Endothelial cell of umbilical vein (primary cell): Measurements from ENCODE around the gene GXYLT2. TPM values are rescaled to one million over a fixed set of nuclear protein-coding genes. Genes with fewer than 3 reads are reported as not detected.

Experiments used
- BruUV-seq: library from RNA; stranded (reverse); fragments of 400-500 nt; replicated peaks from 2 replicates; lab custom pipeline; 2021; lab: Mats Ljungman, UMichigan
- CTCF ChIA-PET: fragments of 300-600, 350-600 bp; sonication (Branson Sonifier 250); formaldehyde crosslinking; loops from one replicate; lab custom pipeline; 2021; ENCODE audit warnings: antibody characterized with exemption, inconsistent platforms; lab: Charles Lee
- POLR2A ChIA-PET: fragments of 300-600, 350-600 bp; sonication (Branson Sonifier 250); formaldehyde crosslinking; loops from one replicate; lab custom pipeline; 2021; ENCODE audit warnings: antibody characterized with exemption, inconsistent platforms; lab: Charles Lee
- DNase-seq: peaks from one replicate; pipeline ENCODE4 v3.0.0-alpha.2; 2011; ENCODE audit warnings: low read depth, low spot score
- FAIRE-seq: peaks from 2 replicates; lab custom pipeline; 2011; peaks lifted over from hg19 to GRCh38; lab: Jason Lieb, UNC
- H2AFZ ChIP-seq: 2 replicates; pipeline ENCODE4 v1.6.0; 2012; ENCODE audit warnings: low read depth, low read length, control low read depth, inconsistent platforms
- H3K27ac ChIP-seq: 2 replicates; pipeline ENCODE4 v1.5.1; 2011; ENCODE audit warnings: low read depth, mild to moderate bottlenecking, control low read depth, low read length, moderate library complexity; ENCODE audit not compliant: insufficient read depth
- H3K27me3 ChIP-seq, 2 experiments: 2 replicates each; pipeline versions ENCODE4 v1.6.0 to v1.6.1; 2011; ENCODE audit warnings: low read length in 2 of 2, mixed read lengths in 1 of 2; ENCODE audit not compliant: control insufficient read depth in 2 of 2, insufficient read depth in 2 of 2
- H3K36me3 ChIP-seq, 2 experiments: 2 replicates in 1 of 2; 3 replicates in 1 of 2; pipeline ENCODE4 v1.5.1; 2011; ENCODE audit warnings: low read length in 2 of 2, mild to moderate bottlenecking in 1 of 2, moderate library complexity in 1 of 2; ENCODE audit not compliant: control insufficient read depth in 2 of 2, insufficient read depth in 2 of 2; ENCODE audit errors: extremely low read depth in 1 of 2
- H3K4me1 ChIP-seq: 3 replicates; pipeline ENCODE4 v1.5.1; 2011; ENCODE audit warnings: mild to moderate bottlenecking, low read length; ENCODE audit not compliant: control insufficient read depth, insufficient read depth; ENCODE audit errors: extremely low read depth
- H3K4me2 ChIP-seq: 2 replicates; pipeline ENCODE4 v1.6.1; 2011; ENCODE audit warnings: low read length, control low read depth, mixed read lengths; ENCODE audit not compliant: insufficient read depth
- H3K4me3 ChIP-seq, 3 experiments: fragments of 200-600 bp in 1 of 3; sonication (generic), shearing (Covaris generic) in 1 of 3; replicated peaks in 1 of 3; 2 replicates each; pipeline ENCODE4 v1.5.1; 2011 to 2016; ENCODE audit warnings: control low read depth in 3 of 3, low read length in 3 of 3, mild to moderate bottlenecking in 2 of 3, inconsistent platforms in 1 of 3, low read depth in 1 of 3, moderate library complexity in 1 of 3; ENCODE audit not compliant: insufficient read depth in 1 of 3
- H3K79me2 ChIP-seq: 2 replicates; pipeline ENCODE4 v1.6.0; 2012; ENCODE audit warnings: low read length, inconsistent platforms; ENCODE audit not compliant: control insufficient read depth, insufficient read depth
- H3K9ac ChIP-seq: replicated peaks from 2 replicates; pipeline ENCODE3; 2011; ENCODE audit warnings: low read length, control low read depth; ENCODE audit not compliant: insufficient read depth; ENCODE audit errors: extremely low read depth
- H3K9me1 ChIP-seq: replicated peaks from 3 replicates; pipeline ENCODE4 v1.6.0; 2011; ENCODE audit warnings: mild to moderate bottlenecking, low read length; ENCODE audit not compliant: control insufficient read depth, insufficient read depth; ENCODE audit errors: extremely low read depth
- H3K9me3 ChIP-seq: replicated peaks from 2 replicates; pipeline ENCODE4 v1.5.1; 2012; ENCODE audit warnings: low read length, inconsistent platforms; ENCODE audit not compliant: control insufficient read depth, insufficient read depth
- H4K20me1 ChIP-seq: replicated peaks from 2 replicates; pipeline ENCODE3; 2011; ENCODE audit warnings: mild to moderate bottlenecking, low read length; ENCODE audit not compliant: control insufficient read depth, insufficient read depth; ENCODE audit errors: extremely low read depth
- JUN ChIP-seq: IDR thresholded peaks from 2 replicates; pipeline ENCODE4 v1.6.1; 2011; ENCODE audit warnings: borderline replicate concordance, low read depth; ENCODE audit not compliant: insufficient read length, insufficient read depth
- POLR2A ChIP-seq: IDR thresholded peaks from 2 replicates; pipeline ENCODE4 v1.6.1; 2012; ENCODE audit warnings: low read depth, mild to moderate bottlenecking, control low read depth, low read length
- POLR2AphosphoS5 ChIP-seq: IDR thresholded peaks from 2 replicates; pipeline ENCODE4 v1.6.1; 2012; ENCODE audit warnings: low read depth, mild to moderate bottlenecking, control low read depth, low read length, moderate library complexity; ENCODE audit not compliant: insufficient read depth
- dilution Hi-C: fragments of 300-500 bp; cut with MboI; formaldehyde crosslinking; loops from one replicate; pipeline ENCODE4 v1.15.0; 2019; ENCODE audit warnings: low sequenced_read_pairs; ENCODE audit not compliant: extremely low pct_ligation_motif_present
- intact Hi-C: fragments of 100-400 bp; cut with micrococcal nuclease; formaldehyde crosslinking; loops from one replicate; pipeline ENCODE4 v1.10.0; 2022
- polyA plus RNA-seq, 4 experiments: library from polyadenylated mRNA; depleted of rRNA in 3 of 4; stranded (reverse) in 3 of 4; unstranded in 1 of 4; fragments of >200 nt; gene quantifications; 2 replicates each; pipeline versions ENCODE4 v1.2.1 to v1.2.3, GENCODE V29; 2011 to 2012; ENCODE audit warnings: missing spikeins in 1 of 4
- total RNA-seq: library from RNA; stranded (reverse); gene quantifications from 2 replicates; pipeline ENCODE4 v1.2.3, GENCODE V29; 2021
- TF ChIP-seq, protein P1 (sequence below): IDR thresholded peaks from 2 replicates; pipeline ENCODE4 v1.6.1; 2011; ENCODE audit not compliant: insufficient read depth, insufficient read length
- TF ChIP-seq, protein P2 (sequence below), 2 donors: IDR thresholded peaks; 1 replicate in 1 of 2; 2 replicates in 1 of 2; pipeline ENCODE4 v1.5.1; 2011; ENCODE audit warnings: low read length in 2 of 2, mild to moderate bottlenecking in 2 of 2, moderate library complexity in 2 of 2, control low read depth in 1 of 2, inconsistent platforms in 1 of 2, low read depth in 1 of 2; ENCODE audit not compliant: insufficient read depth in 1 of 2; ENCODE audit errors: extremely low read depth in 1 of 2

GXYLT2 gene
- total and polyA plus RNA-seq, 2 donors (not counting 3 experiments of a cell fraction or from before 2014, with no cell fraction given), result 0.07 to 0.24 TPM

DNA sequence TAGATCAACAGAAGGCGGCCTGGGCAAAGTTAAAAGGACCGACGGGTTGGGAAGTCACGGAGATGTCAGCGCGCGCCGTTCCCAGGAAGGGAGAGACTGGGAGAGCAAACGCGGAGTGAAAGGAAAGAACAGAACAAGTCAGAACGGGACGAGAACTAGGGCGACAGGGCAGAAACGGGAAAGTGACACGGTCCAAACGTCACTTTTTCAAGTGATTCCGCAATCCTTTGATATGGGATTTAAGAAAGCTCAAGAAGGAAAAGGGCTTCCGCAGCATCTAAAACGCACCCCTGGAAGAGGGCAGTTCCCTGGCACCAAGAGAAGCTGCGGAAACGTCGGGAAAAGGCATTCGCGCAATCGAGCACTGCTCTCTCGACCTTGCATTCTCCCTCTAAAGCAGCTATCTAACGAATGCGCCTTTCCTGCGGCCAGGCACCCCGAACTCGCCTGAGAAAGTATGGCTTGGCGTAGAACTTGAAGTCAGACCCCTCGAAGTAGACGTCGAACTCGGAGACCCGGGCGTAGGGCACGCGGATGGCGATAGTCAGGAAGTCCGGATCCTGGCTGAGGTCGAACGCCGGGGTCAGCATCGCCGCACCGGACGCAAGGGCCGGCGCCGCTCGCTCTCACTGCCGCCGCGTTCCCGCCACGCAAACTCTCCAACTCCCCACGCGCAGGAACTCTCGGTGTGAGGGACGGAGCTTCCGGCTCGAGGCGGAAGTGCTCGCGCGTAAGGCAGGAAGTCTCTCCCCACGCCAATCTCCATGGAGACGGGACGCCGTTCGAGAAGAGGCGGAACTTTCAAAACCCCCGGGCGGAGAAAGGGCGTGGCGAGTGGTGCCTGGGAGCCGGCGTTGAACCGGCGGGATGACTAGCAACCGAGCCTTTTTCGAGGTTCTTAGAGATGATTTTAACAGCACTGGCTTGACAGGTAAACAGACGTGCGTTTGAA lies 39.8 kb upstream of the GXYLT2 start, which contains the start of gene SHQ1:
SHQ1 (minus strand) TSS at position 695 of the 952 bp plus-strand sequence; CDS start at position 590, 105 bp downstream.
- peak; percentile 86 for FAIRE-seq
- H2AFZ ChIP-seq, result peak within 1 kb of the TSS; percentile 97
- H3K9me1 ChIP-seq, result no peaks in the 10 kb centered on the region
- TF ChIP-seq POLR2A (peak; percentile 67), POLR2AphosphoS5 (peak; percentile 54), JUN (no peak)
- TF ChIP-seq, protein P1, sequence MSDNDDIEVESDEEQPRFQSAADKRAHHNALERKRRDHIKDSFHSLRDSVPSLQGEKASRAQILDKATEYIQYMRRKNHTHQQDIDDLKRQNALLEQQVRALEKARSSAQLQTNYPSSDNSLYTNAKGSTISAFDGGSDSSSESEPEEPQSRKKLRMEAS, result peak; percentile 54
- TF ChIP-seq, protein P2, sequence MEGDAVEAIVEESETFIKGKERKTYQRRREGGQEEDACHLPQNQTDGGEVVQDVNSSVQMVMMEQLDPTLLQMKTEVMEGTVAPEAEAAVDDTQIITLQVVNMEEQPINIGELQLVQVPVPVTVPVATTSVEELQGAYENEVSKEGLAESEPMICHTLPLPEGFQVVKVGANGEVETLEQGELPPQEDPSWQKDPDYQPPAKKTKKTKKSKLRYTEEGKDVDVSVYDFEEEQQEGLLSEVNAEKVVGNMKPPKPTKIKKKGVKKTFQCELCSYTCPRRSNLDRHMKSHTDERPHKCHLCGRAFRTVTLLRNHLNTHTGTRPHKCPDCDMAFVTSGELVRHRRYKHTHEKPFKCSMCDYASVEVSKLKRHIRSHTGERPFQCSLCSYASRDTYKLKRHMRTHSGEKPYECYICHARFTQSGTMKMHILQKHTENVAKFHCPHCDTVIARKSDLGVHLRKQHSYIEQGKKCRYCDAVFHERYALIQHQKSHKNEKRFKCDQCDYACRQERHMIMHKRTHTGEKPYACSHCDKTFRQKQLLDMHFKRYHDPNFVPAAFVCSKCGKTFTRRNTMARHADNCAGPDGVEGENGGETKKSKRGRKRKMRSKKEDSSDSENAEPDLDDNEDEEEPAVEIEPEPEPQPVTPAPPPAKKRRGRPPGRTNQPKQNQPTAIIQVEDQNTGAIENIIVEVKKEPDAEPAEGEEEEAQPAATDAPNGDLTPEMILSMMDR (IDR thresholded peaks at IDR 0.05; ENCODE audit: extremely low read depth in 1 of 2, insufficient read depth in 1 of 2, low read depth in 1 of 2, low read length in 2 of 2), result no peak
- H4K20me1 ChIP-seq, result no peaks in the 10 kb centered on the region
- H3K79me2 ChIP-seq, result peaks cover 18% of the 10 kb centered on the region
- TSS peak; percentile 56 for BruUV-seq
- H3K36me3 ChIP-seq, result no peaks in the 10 kb centered on the region
- ChIA-PET POLR2A (interaction anchor here (0.6 kb wide), 1 partner anchor 12 kb away, joined by 3 read pairs; no protein-coding TSS in a partner anchor), CTCF (interaction anchor here (0.8 to 5.0 kb wide), 6 partner anchors 26 to 892 kb away, joined by 3 to 166 read pairs (median 6); partner anchors contain the start of gene GXYLT2)
- H3K27me3 ChIP-seq, result no peaks in the 10 kb centered on the region
- peak within 1 kb of the TSS; percentile 4 for H3K27ac ChIP-seq
- peak within 1 kb of the TSS; percentile 33 for H3K9ac ChIP-seq
- peak within 1 kb of the TSS; percentile 98 for H3K4me2 ChIP-seq
- no peaks in the 10 kb centered on the region for H3K9me3 ChIP-seq
- intact Hi-C loops (loop anchor here (2.0 to 5.0 kb wide), 2 partner anchors 89 to 149 kb away; partner anchors contain the start of gene PPP4R2), dilution Hi-C loops (no loop called here)
- DNase-seq, result peak; percentile 93
- peaks cover 16% of the 10 kb centered on the region for H3K4me1 ChIP-seq
- peak within 1 kb of the TSS; percentile 46 to 77 (median 76) for H3K4me3 ChIP-seq
